ENCODE measurements around the gene VWA5B2.
"Not testable (repeated sequence)": the region's sequence is repeated elsewhere in the genome, so short reads cannot be mapped to it uniquely, and the experiment has no call there.

The VWA5B2 gene

DNA sequence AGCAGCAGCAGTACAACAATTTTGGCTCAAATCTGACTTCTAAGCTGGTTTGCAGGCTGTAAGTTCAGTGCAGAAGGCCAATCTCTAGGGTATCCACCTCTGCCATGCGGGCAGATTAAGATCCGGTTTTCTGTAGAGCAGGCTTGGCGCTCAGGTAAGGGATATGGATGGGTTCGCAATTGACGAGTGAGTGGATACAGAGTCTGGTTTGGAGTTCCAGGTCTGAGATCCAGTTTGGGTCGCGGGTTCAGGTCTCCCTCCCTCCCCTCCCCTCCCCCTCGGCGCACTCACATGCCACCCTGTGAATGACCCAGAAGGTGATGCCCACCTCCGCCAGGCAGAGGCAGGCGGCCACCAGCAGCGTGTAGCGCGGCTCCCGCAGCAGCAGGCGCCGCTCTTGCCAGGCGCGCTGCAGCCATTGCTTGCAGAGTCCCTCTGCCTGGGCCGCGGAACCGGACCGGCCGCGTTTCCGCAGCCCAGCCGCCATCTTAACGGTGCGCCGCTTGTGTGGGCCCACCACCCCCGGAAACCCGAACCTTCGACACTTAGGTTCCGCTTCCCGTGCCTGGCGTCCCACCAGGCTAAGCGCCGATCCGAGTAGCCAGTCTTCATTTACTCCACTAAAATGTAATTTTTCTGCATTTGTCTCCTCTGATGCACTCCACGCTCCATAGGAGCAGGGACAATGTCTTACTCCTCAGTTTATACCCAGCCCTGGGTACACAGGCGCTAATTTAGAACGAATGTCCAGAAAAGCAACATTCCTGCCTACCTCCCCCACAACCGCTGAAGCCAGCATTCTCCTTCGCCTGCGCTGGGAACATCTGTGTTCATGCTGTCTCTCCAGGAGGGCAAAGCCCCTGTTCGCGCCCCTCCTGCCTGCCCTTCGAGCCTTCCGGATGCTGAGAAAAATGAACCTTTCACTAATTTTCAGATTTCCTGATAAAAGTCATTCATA, 19.3 kb downstream of the VWA5B2 start, which contains the start of gene ALG3:
TSS of gene ALG3 (minus strand) at position 509 of the 958 bp plus-strand sequence. CDS start at position 487, 22 bp downstream.
- peak; percentile 89 for DNase-seq

GRCh38 chr3:184249412-184250166, 20.2 kb downstream of the VWA5B2 start, which contains the start of gene EEF1AKMT4:
EEF1AKMT4 (plus strand) TSS chr3:184249672; CDS start chr3:184249695, 23 bp downstream.
- peak; percentile 95 for DNase-seq

DNA sequence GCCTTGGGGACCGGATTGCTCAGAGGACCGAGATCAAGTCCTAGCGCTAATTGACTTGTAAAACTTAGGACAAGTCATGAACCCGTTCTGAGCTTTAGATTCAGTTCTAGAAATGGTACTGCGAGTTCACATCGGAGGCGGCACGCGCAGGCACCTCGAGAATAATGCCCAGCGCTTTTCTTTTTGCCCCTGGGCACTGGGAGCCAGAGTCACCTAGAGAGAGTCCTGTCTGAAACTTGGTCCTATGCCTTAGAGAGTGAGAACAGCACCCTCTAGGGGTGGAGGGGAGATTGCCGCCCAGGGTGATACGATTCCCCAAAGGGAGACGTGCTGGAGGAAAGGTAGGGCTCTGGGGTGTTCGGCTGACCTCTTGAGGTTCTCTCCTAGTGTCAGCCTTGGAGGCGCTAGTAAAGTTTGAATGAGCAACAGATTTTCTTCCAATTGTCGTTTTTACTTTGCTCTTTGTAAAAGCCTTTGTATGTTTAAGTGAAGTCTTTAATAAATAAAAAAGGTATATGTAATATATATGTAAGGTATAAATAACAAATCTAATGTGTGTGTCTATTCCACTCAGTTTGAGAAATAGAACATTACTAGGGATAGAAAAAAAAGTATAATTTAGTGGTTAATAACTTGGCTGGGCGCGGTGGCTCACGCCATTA, 20.9 kb downstream of the VWA5B2 start:
- DNase-seq, result peak; percentile 87

DNA sequence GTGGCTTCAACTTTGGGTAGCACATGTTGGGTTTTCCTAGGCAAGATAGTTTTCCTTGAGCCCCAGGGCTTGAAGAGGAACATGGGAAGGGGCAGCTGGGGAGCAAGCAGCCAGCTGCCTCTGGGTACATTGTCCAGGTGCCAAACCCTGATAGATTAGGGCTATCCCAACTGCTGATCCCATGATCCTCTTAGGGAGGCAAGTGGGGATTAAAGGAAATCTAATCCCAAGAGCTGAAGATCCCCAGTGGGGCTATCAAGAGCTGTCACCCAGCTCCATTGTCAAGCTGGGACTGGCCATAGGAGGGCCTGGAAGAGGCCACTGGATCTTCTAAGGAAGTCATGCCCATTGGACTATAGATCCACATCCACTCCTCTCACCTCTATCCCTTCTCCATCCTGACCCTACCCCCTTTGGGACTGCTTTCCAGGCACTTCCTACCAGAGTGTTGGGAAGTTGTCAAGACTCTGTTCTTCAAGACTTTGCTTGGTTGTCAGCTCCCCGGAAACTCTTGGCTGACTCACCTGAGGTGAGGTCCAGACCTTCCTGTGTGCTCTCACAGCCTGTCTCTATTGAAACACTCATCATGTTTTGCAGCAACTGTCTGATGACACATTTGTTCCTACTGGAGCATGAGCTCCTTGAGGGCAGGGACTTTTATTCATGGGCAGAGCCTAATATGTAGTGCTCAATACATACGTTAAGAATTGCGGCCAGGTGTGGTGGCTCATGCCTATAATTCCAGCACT, 26.1 kb downstream of the VWA5B2 start:
- DNase-seq, result no peak

GRCh38 chr3:184257083-184257915, 27.9 kb downstream of the VWA5B2 start:
- DNase-seq, result no peak

- DNase-seq, result no peak
Observed at GRCh38 chr3:184258926-184259325, 29.5 kb downstream of the VWA5B2 start.

DNA sequence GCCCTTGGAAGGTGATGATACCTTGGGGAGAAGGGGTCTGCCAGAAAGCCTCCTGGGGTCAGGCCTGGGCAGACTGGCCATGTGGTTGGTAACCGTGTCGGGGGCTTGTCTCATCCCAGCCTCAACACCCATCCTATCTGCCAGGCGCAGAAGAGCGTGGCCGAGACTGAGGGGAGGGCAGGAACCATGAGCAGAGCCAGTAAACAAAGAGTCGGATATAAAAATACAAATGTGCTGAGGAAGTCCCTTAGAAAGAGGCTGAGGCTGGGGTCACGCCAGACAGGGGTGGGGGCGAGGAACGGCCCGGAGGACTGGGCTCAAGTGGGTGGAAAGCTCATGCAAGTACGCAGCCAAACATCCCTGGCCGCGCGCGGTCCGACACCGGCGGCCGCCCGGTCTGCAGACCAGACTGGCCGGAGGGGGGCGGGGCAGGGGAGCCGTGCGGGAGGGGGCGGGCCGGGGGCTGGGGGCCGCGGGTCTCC, 30.1 kb downstream of the VWA5B2 start:
- no peak for DNase-seq

DNA sequence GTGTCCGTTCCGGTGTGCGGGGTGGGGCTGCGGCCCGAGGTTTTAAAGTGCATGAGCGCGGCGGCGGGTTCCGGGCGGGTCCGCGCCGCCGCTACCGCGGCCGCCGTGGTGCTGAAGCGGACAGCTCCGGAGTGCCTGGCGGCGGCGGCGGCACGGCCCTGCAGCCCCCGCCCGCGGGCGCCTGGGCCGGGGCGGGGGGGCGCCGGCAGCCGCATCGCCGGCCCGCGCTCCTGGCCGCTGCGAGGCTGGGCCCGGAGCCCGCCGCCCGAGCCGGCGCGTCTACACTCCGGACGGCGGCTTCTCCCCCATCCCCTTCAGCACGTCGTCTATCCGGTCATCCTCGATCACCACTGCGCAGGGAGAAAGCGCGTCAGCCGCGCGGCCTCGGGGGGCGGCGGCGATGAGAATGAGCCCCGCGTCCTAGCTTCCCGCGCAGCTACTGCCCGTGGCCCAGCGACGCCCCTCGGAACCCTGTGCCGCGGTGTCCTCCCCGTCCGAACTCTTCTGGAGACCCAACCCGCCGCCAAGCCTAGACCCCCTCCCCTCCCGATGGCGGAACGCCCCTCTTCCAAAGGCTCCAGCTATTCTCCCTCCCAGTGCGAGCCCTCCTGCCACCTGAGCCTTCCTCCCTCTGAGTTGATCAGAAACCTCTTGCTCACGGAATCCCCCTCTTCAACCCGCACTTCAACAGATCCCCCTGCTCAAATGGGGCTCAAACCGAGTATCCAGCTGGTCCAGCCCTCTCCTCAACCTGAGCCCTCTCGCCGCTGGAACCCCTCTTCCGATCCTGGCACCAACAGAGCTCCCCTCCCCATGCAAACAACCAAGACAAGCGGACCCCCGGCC, 30.7 kb downstream of the VWA5B2 start:
- DNase-seq, result peak; percentile 59

- peak; percentile 31 for DNase-seq
Observed at GRCh38 chr3:184260724-184261269, 31.4 kb downstream of the VWA5B2 start.

DNA sequence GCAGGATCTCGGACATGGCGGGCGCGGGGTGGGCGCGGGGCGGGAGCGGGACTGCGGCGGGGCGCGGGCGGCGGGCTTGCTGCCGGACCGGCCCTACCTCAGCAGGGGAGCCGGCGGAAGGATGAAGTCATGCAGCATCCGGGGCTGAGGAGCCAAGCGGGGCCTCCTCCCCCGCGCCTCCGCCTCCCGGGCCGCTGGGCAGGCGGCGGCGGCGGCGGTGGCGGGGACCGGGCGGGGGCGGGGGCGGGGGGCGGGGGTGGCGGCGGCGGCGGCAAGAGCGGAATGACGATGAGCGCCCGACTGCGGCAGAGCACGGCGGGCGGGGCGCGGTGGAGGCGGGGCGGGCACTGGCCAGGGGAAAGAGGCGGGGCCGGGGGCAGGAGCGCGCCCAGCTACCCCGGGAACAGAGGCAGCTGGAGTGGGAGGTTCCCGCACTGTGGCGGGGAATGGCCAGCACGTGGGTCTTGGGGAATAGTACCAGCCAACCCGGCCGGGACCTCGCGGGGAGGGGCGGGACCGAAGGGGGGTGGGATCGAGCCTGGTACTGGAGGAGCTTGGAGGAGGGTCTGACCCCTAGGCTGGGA, 32.0 kb downstream of the VWA5B2 start, which contains the start of gene CAMK2N2:
TSS of gene CAMK2N2 (minus strand) at position 284 of the 584 bp plus-strand sequence. CDS start at position 16, 268 bp downstream.
- DNase-seq, result peak; percentile 62

DNA sequence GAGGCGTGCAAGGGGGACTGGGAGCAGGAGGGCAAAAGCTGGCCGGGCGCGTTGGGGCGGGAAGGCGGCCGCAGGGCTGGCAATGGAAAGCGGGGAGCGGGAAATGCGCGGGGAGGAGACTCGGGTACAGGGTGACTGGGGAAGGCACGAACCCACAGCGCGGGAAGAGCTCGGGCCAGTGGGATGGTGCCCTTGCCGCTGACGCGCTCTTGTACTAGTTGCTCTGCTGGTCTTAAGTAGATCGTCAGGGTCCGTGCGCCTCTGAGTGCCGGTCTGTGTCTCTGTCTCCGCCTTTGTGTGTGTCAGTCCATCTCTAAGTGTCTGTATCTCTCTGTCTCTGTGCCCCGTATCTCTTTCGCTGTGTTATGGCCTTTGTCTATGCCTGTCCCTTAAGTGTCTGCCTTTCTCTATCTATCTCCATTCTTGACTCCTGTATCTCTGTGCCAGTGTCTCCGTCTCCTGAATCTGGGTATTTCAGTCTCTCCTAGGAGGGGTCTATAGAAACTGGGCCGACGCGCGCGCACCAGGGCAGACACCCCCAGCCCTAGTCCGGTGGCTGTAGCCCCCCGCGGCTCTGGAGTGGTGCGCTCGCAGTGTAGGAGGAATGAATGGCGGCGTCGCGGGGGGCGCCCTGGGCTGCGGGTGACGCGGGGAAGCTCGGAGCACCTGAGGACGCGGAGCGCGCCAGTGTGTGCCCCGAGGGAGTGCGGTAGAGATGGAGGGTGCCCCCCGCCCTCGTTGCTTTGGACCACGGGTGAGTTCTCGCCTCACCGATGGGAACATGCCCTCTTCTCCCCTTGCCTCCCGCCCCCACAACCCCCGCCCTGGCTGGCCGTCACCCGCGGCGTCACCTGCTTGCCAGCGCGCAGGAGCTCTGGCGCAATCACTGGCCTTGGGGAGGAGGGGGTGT, 32.7 kb downstream of the VWA5B2 start:
- peak; percentile 37 for DNase-seq

GRCh38 chr3:184262764-184263179, 33.4 kb downstream of the VWA5B2 start:
- no peak for DNase-seq

- not testable (repeated sequence) for DNase-seq
Observed at GRCh38 chr3:184267249-184267648, 37.9 kb downstream of the VWA5B2 start.

- DNase-seq, result no peak
Observed at GRCh38 chr3:184272269-184272668, 42.9 kb downstream of the VWA5B2 start.

DNA sequence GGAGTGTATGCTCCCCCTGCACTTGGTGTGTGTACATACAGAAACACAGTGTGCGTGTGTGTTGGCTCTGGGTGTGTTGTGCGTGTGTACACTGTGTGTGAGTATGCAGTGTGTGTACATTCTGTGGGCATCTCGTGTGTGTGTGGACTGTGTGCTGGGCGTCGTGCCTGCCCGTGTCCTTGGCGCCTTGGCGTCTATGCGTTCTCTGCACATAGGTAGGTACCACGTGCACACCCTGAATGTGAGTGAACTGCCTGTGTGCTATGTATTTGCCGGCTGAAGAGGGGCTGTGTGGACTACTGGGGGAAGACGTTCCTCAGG, 46.0 kb downstream of the VWA5B2 start:
- no peak for DNase-seq

- no peak for DNase-seq
Observed at GRCh38 chr3:184275961-184276910, 46.9 kb downstream of the VWA5B2 start, which contains the start of gene ECE2. ECE2 (plus strand) TSS chr3:184276022; CDS start chr3:184276154, 132 bp downstream.

DNA sequence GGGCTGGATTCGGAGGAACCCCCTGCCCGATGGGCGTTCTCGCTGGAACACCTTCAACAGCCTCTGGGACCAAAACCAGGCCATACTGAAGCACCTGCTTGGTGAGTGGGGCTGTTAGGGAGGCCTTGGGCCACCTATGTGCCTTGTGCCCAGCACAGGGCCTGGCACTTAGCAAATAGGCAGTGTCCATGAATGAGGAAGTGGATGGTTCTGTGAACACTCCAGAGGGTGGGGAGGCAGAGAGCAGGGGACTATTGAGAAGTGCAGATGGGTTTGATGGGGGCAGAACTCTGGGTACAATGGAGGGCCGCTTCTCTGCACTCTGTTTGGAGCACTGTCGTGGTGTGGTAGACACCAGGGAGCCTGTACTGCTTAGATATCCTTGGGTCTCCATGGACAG, 48.0 kb downstream of the VWA5B2 start:
- DNase-seq, result no peak

All from activated T-cell treated with anti-CD3 and anti-CD28 coated beads, Interleukin-2, amount 50 U/mL, for 1 hour (primary cell).